Panc1 (cell line): ENCODE measurements around the gene PARVB. TPM values are rescaled to one million over a fixed set of nuclear protein-coding genes. Genes with fewer than 3 reads are reported as not detected.

Source experiments
- ATAC-seq: fragments of 200-7000 bp; cut with Tn5 transposase; 2 replicates; pipeline ENCODE4 v1.9.1; 2020; ENCODE audit warnings: mild to moderate bottlenecking, moderate library complexity
- Bru-seq: library from RNA; stranded (reverse); fragments of 400-500 nt; gene quantifications from one replicate; lab custom pipeline; 2021; lab: Mats Ljungman, UMichigan
- BruChase-seq, 2 experiments: library from RNA; stranded (reverse); fragments of 400-500 nt; gene quantifications; one replicate each; lab custom pipeline; 2021; lab: Mats Ljungman, UMichigan
- BruUV-seq: library from RNA; stranded (reverse); fragments of 400-500 nt; replicated peaks from 2 replicates; lab custom pipeline; 2021; lab: Mats Ljungman, UMichigan
- CTCF ChIA-PET: fragments of 300-600 bp; sonication (Branson Sonifier 250); formaldehyde crosslinking; loops from one replicate; lab custom pipeline; 2022; ENCODE audit warnings: antibody characterized with exemption; lab: Charles Lee
- POLR2A ChIA-PET: fragments of 300-600 bp; sonication (Branson Sonifier 250); formaldehyde crosslinking; loops from one replicate; lab custom pipeline; 2022; ENCODE audit warnings: antibody characterized with exemption; lab: Charles Lee
- DNase-seq: peaks from one replicate; pipeline ENCODE4 v3.0.0-alpha.2; 2010; ENCODE audit warnings: low read depth, low spot score
- H3K27ac ChIP-seq: 2 replicates; pipeline ENCODE4 v1.5.1; 2011; ENCODE audit warnings: mild to moderate bottlenecking, low read length, inconsistent platforms
- H3K27me3 ChIP-seq: fragments of 200-500 bp; sonication (Bioruptor generic); 2 replicates; pipeline ENCODE4 v1.6.0; 2014; ENCODE audit warnings: low read length, inconsistent platforms; ENCODE audit not compliant: control insufficient read depth, insufficient read depth
- H3K36me3 ChIP-seq: fragments of 200-500 bp; sonication (Bioruptor generic); 2 replicates; pipeline ENCODE4 v1.5.1; 2014; ENCODE audit warnings: inconsistent platforms, mild to moderate bottlenecking, low read length, moderate library complexity; ENCODE audit not compliant: control insufficient read depth, insufficient read depth
- H3K4me1 ChIP-seq: 2 replicates; pipeline ENCODE4 v1.5.1; 2011; ENCODE audit warnings: inconsistent platforms, mild to moderate bottlenecking, low read length, moderate library complexity; ENCODE audit not compliant: control insufficient read depth, insufficient read depth
- H3K4me3 ChIP-seq, 2 experiments: 2 replicates each; pipeline ENCODE4 v1.5.1; 2011 to 2012; ENCODE audit warnings: low read depth in 2 of 2, low read length in 2 of 2, mild to moderate bottlenecking in 2 of 2, inconsistent platforms in 1 of 2, moderate library complexity in 1 of 2
- H3K9me3 ChIP-seq: fragments of 200-500 bp; sonication (Bioruptor generic); 2 replicates; pipeline ENCODE4 v1.5.1; 2014; ENCODE audit warnings: low read depth, mild to moderate bottlenecking, inconsistent platforms, low read length, moderate library complexity; ENCODE audit not compliant: control insufficient read depth, insufficient read depth
- CTCF ChIP-seq: fragments of 450-650 bp; IDR thresholded peaks from 2 replicates; pipeline ENCODE4 v1.5.1; 2017; ENCODE audit warnings: mild to moderate bottlenecking
- POLR2AphosphoS5 ChIP-seq: IDR thresholded peaks from 2 replicates; pipeline ENCODE4 v1.6.1; 2012; ENCODE audit warnings: mild to moderate bottlenecking, low read depth, low read length, moderate library complexity
- REST ChIP-seq, 2 experiments: IDR thresholded peaks; 2 replicates each; pipeline ENCODE4 v1.6.1; 2011 to 2012; ENCODE audit warnings: low read depth in 2 of 2, control low read depth in 1 of 2, low read length in 1 of 2, mild to moderate bottlenecking in 1 of 2, moderate library complexity in 1 of 2; ENCODE audit not compliant: insufficient read depth in 1 of 2
- SIN3A ChIP-seq: IDR thresholded peaks from 2 replicates; pipeline ENCODE4 v1.6.1; 2012; ENCODE audit warnings: low read depth, mild to moderate bottlenecking, low read length, moderate library complexity, borderline replicate concordance; ENCODE audit not compliant: insufficient read depth
- TCF7L2 ChIP-seq: IDR thresholded peaks from 2 replicates; pipeline ENCODE4 v1.6.1; 2011; ENCODE audit warnings: mild to moderate bottlenecking, low read depth, low read length, inconsistent platforms
- in situ Hi-C: cut with HindIII; loops from 2 replicates; pipeline ENCODE4 v1.10.0; 2016; ENCODE audit warnings: low sequenced_read_pairs, low pct_unique_long_range_greater_than_20kb
- intact Hi-C: fragments of 100-400 bp; cut with micrococcal nuclease; formaldehyde crosslinking; loops from one replicate; pipeline ENCODE4 v1.10.0; 2022; ENCODE audit not compliant: unreplicated experiment
- long read RNA-seq: library from polyadenylated mRNA; unstranded; transcript quantifications from one replicate; pipeline ENCODE4 v2.0.0, GENCODE V29; 2021; ENCODE audit not compliant: unreplicated experiment
- polyA plus RNA-seq: library from polyadenylated mRNA; unstranded; fragments of >200 nt; gene quantifications from one replicate; pipeline ENCODE4 v1.2.1, GENCODE V29; 2012; ENCODE audit warnings: missing spikeins; ENCODE audit not compliant: insufficient read length
- total RNA-seq: library from RNA; stranded (reverse); gene quantifications from one replicate; pipeline ENCODE4 v1.2.1, GENCODE V29; 2021; ENCODE audit not compliant: unreplicated experiment

The PARVB gene
- total RNA-seq: 28.1 TPM
- polyA plus RNA-seq: 46.2 TPM
- Bru-seq, nascent RNA: percentile 50 among the genes with signal in this experiment
- BruChase-seq, experiment 1, labeled RNA remaining after a 2-hour chase: percentile 48 among the genes with signal in this experiment
- BruChase-seq, experiment 2, labeled RNA remaining after a 6-hour chase: percentile 54 among the genes with signal in this experiment
- long read RNA-seq, full-length matches to known transcripts: 6 of 20 reads
- long read RNA-seq, partial matches to known transcripts: 9 of 20 reads
- long read RNA-seq, other reads (novel, unspliced or antisense): 5 of 20 reads

- Histone ChIP-seq H3K4me1 (peaks cover 15% of the 10 kb centered on the region), H3K36me3 (no peaks in the 10 kb centered on the region), H3K9me3 (no peaks in the 10 kb centered on the region), H3K27me3 (no peaks in the 10 kb centered on the region), H3K27ac (peak within 1 kb of the TSS; percentile 89), H3K4me3 (peak within 1 kb of the TSS; percentile 51 to 68)
- TF ChIP-seq POLR2AphosphoS5 (no peak), REST (IDR thresholded peaks at IDR 0.05; ENCODE audit: insufficient read depth in 1 of 2, low read depth in 2 of 2, low read length in 1 of 2) (no peak), SIN3A (no peak), TCF7L2 (no peak), CTCF (no peak)
- POLR2A ChIA-PET: interaction anchor here (0.6 kb wide), 1 partner anchor 65 kb away, joined by 4 read pairs; no protein-coding TSS in a partner anchor
- no TSS peak for BruUV-seq
- CTCF ChIA-PET: no interaction called here
- DNase-seq: no peak
- ATAC-seq: peak; percentile 53
- in situ Hi-C loops: no loop called here
- intact Hi-C loops: no loop called here
These were observed at the start of gene PARVB for GRCh38 chr22:44024288-44024921. TSS of gene PARVB (plus strand) at chr22:44024302. CDS start at chr22:44024340, 38 bp downstream.

GRCh38 chr22:43975041-43975440 is 49.1 kb upstream of the PARVB start:
- in situ Hi-C loops: no loop called here
- CTCF ChIA-PET: no interaction called here

More at GRCh38 chr22:43975041-43975440, 49.1 kb upstream of the PARVB start:
- BruUV-seq: no TSS peak
- H3K27me3 ChIP-seq: no peaks in the 10 kb centered on the region
- TF ChIP-seq POLR2AphosphoS5 (no peak), CTCF (no peak), TCF7L2 (no peak), REST (IDR thresholded peaks at IDR 0.05; ENCODE audit: insufficient read depth in 1 of 2, low read depth in 2 of 2, low read length in 1 of 2) (no peak), SIN3A (no peak)
- no peak for DNase-seq
- no peaks in the 10 kb centered on the region for H3K9me3 ChIP-seq
- no peak overlapping the region for H3K4me3 ChIP-seq
- POLR2A ChIA-PET: no interaction called here
- peaks cover 3% of the 10 kb centered on the region for H3K36me3 ChIP-seq
- no peaks in the 10 kb centered on the region for H3K4me1 ChIP-seq
- ATAC-seq: no peak
- intact Hi-C loops: no loop called here
- H3K27ac ChIP-seq: no peak overlapping the region
